ENCODE data around the gene FGF1.
A peak's percentile ranks its signal among the peaks of the same experiment; 100 is the strongest.

FGF1 gene

GRCh38 chr5:142610176-142611001 is 75.5 kb downstream of the FGF1 start:
- no peak for DNase-seq

GRCh38 chr5:142609142-142609541 is 76.7 kb downstream of the FGF1 start:
- DNase-seq: no peak

- no peak for DNase-seq
Measured at GRCh38 chr5:142608081-142608480, 77.8 kb downstream of the FGF1 start.

- no peak for DNase-seq
Measured at GRCh38 chr5:142605611-142606010, 80.3 kb downstream of the FGF1 start.

- no peak for DNase-seq
Measured at GRCh38 chr5:142602720-142603245, 83.1 kb downstream of the FGF1 start.

- DNase-seq: no peak
Measured at GRCh38 chr5:142601432-142601831, 84.5 kb downstream of the FGF1 start.

- peak; percentile 80 for DNase-seq
Measured at GRCh38 chr5:142600611-142601358, 85.1 kb downstream of the FGF1 start.

- DNase-seq: peak; percentile 61
Measured at GRCh38 chr5:142600092-142600491, 85.8 kb downstream of the FGF1 start.

GRCh38 chr5:142598338-142598700 is 87.6 kb downstream of the FGF1 start:
- no peak for DNase-seq

GRCh38 chr5:142597546-142598337 is 88.1 kb downstream of the FGF1 start:
- peak; percentile 84 for DNase-seq

- DNase-seq: no peak
Measured at GRCh38 chr5:142597025-142597424, 88.9 kb downstream of the FGF1 start.

- no peak for DNase-seq
Measured at GRCh38 chr5:142592365-142592764, 93.5 kb downstream of the FGF1 start.

GRCh38 chr5:142590451-142591231 is 95.2 kb downstream of the FGF1 start:
- peak; percentile 50 for DNase-seq

GRCh38 chr5:142589720-142590119 is 96.2 kb downstream of the FGF1 start:
- no peak for DNase-seq

- DNase-seq: peak; percentile 53
Measured at GRCh38 chr5:142587354-142587965, 98.4 kb downstream of the FGF1 start.

- DNase-seq: no peak
Measured at GRCh38 chr5:142586552-142586951, 99.3 kb downstream of the FGF1 start.

GRCh38 chr5:142585451-142585850 is 100.4 kb downstream of the FGF1 start:
- no peak for DNase-seq

GRCh38 chr5:142584891-142585290 is 101.0 kb downstream of the FGF1 start:
- peak; percentile 63 for DNase-seq

GRCh38 chr5:142578161-142578830 is 107.6 kb downstream of the FGF1 start:
- no peak for DNase-seq

- no peak for DNase-seq
Measured at GRCh38 chr5:142576804-142577203, 109.1 kb downstream of the FGF1 start.

- DNase-seq: no peak
Measured at GRCh38 chr5:142576303-142576702, 109.6 kb downstream of the FGF1 start.

Measured in fibroblast of skin of back (primary cell).